GM12864 (cell line): ENCODE measurements around the gene KLHL9.
"Not testable (repeated sequence)": the region's sequence is repeated elsewhere in the genome, so short reads cannot be mapped to it uniquely, and the experiment has no call there.

Experiments
- DNase-seq: peaks from one replicate; pipeline ENCODE4 v3.0.0-alpha.2; 2011; ENCODE audit warnings: low read depth
- H3K4me3 ChIP-seq: 2 replicates; pipeline ENCODE4 v1.5.1; 2011; ENCODE audit warnings: mild to moderate bottlenecking, low read depth, low read length, control low read depth
- TF ChIP-seq, protein P1 (sequence below): IDR thresholded peaks from 2 replicates; pipeline ENCODE4 v1.5.1; 2011; ENCODE audit warnings: low read depth, mild to moderate bottlenecking, moderate library complexity, low read length, control low read depth, inconsistent platforms; ENCODE audit errors: missing control alignments

Gene KLHL9, protein sequence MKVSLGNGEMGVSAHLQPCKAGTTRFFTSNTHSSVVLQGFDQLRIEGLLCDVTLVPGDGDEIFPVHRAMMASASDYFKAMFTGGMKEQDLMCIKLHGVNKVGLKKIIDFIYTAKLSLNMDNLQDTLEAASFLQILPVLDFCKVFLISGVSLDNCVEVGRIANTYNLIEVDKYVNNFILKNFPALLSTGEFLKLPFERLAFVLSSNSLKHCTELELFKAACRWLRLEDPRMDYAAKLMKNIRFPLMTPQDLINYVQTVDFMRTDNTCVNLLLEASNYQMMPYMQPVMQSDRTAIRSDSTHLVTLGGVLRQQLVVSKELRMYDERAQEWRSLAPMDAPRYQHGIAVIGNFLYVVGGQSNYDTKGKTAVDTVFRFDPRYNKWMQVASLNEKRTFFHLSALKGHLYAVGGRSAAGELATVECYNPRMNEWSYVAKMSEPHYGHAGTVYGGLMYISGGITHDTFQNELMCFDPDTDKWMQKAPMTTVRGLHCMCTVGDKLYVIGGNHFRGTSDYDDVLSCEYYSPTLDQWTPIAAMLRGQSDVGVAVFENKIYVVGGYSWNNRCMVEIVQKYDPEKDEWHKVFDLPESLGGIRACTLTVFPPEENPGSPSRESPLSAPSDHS

DNA sequence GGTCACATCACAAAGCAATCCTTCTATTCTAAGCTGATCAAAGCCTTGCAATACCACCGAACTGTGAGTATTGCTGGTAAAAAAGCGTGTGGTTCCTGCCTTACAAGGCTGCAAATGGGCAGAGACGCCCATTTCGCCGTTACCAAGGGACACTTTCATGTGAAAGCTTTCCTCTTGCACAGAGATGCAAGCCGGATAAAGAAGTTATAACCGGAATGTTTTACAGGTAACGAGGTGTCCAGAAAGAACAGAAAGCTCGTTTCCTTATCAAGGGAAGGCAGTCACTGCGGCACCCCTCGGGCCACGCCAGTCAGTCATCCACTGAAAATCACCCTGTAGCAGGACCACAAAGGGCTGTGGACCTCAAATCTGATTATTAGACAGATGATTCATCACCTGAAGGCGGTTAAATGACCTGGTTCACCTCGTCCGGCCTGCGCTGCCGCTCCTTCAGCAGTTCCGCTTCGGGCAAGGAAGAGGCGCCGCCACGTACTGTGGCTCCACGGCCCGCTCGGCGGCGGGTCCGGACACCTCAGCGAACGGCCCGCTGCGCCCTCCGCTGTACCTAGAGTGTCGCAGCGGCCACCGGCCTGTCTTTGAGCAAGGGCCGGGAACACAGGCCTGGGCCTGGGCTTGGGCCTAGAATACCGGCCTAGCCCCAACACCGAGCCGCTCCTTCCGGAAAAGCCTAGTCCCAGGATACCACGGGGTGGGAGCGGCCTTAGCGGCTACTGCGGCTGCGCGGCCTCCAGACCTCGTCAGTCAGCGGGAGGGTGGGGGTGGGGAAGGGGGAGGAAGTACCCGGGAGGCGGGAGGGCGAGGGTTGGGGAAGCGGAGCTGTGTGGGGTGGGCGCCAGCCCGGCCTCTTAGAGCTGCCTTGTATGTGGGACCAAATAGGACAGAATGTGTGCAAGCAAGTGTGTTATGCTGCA is at the start of gene KLHL9:
Gene KLHL9, minus strand, starts transcription at position 704 of the 932 bp plus-strand sequence. Its CDS starts 545 bp downstream, at position 159.
- H3K4me3 ChIP-seq = peak within 1 kb of the TSS; percentile 95
- peak; percentile 72 for DNase-seq
- TF ChIP-seq, protein P1, sequence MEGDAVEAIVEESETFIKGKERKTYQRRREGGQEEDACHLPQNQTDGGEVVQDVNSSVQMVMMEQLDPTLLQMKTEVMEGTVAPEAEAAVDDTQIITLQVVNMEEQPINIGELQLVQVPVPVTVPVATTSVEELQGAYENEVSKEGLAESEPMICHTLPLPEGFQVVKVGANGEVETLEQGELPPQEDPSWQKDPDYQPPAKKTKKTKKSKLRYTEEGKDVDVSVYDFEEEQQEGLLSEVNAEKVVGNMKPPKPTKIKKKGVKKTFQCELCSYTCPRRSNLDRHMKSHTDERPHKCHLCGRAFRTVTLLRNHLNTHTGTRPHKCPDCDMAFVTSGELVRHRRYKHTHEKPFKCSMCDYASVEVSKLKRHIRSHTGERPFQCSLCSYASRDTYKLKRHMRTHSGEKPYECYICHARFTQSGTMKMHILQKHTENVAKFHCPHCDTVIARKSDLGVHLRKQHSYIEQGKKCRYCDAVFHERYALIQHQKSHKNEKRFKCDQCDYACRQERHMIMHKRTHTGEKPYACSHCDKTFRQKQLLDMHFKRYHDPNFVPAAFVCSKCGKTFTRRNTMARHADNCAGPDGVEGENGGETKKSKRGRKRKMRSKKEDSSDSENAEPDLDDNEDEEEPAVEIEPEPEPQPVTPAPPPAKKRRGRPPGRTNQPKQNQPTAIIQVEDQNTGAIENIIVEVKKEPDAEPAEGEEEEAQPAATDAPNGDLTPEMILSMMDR = no peak

DNA sequence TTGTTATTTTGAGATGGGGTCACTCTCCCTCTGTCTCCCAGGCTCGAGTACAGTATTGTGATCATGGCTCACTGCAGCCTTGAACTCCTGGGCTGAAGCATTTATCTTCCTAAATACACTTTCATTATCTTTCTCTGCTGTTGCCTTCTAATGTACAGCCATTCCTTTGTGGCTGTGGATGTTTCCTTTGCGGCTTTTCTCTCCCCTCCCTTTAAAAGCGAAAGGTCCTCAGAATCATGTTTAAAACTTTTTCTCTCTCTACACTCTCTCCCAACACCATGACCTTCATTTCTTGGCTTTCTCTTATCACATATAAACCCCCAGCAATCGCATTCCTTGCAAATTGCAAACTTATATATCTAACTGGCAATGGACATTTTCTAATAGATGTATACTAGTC is 48.4 kb upstream of the KLHL9 start:
- H3K4me3 ChIP-seq = no peak overlapping the region; the same call in 1 of the 2 replicates
- DNase-seq = no peak
- TF ChIP-seq, protein P1 = no peak

DNA sequence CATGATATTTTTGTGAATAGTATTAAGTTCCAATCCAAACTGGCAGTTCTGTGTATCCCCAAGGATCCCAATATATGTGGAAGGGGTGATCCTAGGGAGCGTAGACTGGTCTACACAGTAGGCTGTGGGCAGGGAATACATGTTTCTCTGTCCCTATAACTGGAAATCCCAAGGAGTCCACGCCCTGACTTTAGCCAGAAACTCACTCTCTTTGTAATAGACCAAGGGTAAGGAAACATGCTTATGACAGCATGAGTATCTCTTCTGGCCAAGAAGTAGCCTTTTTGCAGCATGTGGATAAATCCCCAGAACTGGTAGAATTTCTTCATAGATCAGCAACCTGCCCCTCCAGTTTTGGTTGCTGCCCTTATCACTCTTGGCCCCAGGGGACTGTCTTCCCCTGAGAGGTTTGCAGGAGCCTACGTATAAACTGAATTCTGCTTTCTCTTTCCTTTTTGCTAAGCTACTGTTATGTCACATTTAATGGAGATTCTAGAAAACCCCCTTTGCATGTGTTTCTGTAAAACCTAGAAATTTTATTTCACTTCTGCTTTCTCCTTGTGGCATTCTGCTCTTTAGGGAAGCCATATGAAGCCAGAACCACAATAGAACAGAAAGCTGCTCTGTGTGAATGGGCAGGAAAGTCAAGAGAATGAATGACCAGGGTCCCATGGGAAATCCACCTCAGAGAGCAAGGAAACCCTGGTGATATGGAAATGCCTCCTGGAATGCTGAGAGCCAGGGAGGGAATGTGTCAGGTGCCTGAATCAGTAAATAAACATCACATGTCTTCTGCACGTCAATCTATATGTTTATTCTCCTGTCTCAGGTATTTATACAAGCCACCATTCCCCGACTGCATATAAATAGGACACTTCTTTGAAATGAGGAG is 46.5 kb upstream of the KLHL9 start:
- peak overlapping the region; percentile 34 for H3K4me3 ChIP-seq
- peak; percentile 74 for DNase-seq

DNA sequence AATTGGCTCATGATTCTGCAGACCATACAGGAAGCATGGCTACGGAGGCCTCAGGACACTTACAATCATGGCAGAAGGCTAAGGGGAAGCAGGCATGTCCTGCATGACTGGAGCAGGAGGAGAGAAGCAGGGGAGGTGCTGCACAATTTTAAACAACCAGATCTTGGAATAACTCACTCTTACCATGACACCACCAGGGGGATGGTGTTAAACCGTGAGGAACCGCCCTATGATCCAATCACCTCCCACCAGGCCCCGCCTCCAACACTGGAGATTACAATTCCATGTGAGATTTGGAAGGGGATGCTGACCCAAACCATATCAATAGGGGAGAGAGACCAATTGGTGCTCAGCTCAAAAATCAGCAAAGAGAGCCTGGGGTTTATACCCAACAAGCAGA is 36.3 kb upstream of the KLHL9 start:
- not testable (repeated sequence) for DNase-seq, H3K4me3 ChIP-seq

More for the DNA sequence above, 46.5 kb upstream of the KLHL9 start:
- TF ChIP-seq, protein P1 = no peak

DNA sequence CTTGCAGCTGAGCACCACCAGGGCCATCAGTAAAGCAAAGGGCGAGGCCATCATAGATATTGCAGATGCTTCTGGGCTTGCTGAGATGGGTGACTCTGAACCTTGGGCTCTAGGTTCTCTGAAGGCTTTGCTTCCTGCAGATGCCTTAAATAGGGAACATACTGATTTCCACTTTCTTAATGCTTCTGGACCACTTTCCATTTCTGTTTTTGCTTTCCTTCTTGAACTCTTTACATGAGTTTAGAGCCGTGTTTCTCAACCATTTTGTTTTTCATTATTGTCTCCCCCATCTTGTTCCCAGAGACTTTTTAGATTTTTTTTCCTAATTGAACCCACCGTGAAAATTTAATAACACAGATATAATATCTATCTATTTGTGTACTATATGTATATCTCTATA is 32.8 kb upstream of the KLHL9 start, which contains the start of gene IFNA13:
Gene IFNA13, minus strand, starts transcription at position 101 of the 400 bp plus-strand sequence. Its CDS starts 47 bp downstream, at position 54.
- DNase-seq = no peak
- TF ChIP-seq, protein P1 = no peak
- no peak within 1 kb of the TSS for H3K4me3 ChIP-seq

DNA sequence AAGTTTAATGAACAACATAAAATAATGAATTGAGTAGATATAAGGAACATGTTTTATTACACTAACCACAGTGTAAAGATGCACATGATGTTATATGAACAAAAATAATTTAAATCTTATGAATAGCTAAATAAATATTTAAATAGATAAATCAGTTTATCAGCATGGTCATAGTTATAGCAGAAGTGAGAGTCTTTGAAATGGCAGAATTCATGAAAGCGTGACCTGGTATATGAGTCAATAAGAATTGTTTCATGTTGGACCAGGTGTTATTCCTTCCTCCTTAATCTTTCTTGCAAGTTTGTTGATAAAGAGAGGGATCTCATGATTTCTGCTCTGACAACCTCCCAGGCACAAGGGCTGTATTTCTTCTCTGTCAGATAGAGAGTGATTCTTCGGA is 32.0 kb upstream of the KLHL9 start:
- not testable (repeated sequence) for H3K4me3 ChIP-seq, DNase-seq

DNA sequence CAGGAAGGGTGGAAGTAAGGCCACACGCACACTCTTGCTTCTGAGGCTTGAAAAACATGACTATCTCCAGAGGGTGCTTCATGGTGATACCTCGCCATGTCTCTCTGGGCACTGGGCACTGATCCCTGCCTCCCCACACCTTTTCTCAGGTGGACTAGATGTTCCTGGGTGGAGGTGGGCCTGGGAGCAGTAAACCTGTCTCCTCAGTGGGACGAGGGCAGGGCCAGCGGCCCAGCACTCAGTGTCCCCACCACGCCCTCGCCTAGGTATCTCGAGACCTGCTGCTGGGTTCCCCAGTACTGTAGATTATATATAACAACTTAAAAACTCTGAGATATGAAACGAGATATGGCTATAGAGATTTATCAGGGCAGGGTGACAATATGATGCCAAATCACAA is 27.1 kb upstream of the KLHL9 start:
- DNase-seq = no peak
- TF ChIP-seq, protein P1 = no peak
- H3K4me3 ChIP-seq = no peak overlapping the region
